HFF-Myc (cell line): ENCODE data around the gene RIPK3.

Source experiments
- DNase-seq: peaks from one replicate; pipeline ENCODE4 v3.0.0-alpha.2; 2011; ENCODE audit warnings: low read depth; ENCODE audit errors: extremely low read depth
- H3K4me3 ChIP-seq: replicated peaks from 2 replicates; pipeline ENCODE4 v1.5.1; 2011; ENCODE audit warnings: low read depth, mild to moderate bottlenecking, control low read depth, low read length
- CTCF ChIP-seq: IDR thresholded peaks from 2 replicates; pipeline ENCODE4 v1.5.1; 2012; ENCODE audit warnings: mild to moderate bottlenecking, low read depth, low read length, control low read depth; ENCODE audit errors: missing control alignments

The RIPK3 gene

DNA sequence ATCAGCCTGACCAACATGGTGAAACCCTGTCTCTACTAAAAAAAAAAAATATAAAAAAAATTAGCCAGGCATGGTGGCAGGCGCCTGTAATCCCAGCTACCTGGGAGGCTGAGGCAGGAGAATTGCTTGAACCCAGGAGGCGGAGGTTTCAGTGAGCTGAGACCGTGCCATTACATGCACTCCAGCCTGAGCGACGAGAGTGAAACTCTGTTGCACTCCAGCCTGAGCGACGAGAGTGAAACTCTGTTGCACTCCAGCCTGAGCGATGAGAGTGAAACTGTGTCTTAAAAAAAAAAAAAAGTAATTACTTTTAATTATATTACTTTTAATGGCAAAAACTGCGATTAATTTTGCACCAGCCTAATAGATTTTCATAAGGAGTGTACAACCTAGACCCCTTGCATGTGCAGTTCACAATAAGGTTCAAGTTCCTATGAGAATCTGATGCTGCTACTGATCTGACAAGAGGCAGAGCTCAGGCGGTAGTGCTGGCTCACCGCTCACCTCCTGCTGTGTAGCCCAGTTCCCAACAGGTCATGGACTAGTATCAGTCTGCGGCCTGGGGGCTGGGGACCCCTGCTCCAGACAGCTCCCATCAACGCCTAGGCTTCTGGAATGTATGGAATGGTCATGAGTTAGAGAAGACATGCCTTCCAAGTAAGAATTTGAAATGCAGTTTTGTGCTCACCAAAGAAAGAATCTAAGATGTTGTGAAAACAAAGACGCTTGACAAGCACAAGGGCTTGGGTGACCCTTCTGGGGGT, 18.4 kb downstream of the RIPK3 start:
- no peak for DNase-seq
- no peak for TF ChIP-seq CTCF
- no peak overlapping the region for H3K4me3 ChIP-seq

GRCh38 chr14:24317141-24317928, 22.5 kb downstream of the RIPK3 start:
- no peak overlapping the region for H3K4me3 ChIP-seq
- TF ChIP-seq CTCF: no peak
- DNase-seq: no peak

GRCh38 chr14:24316597-24316950, 23.2 kb downstream of the RIPK3 start:
- TF ChIP-seq CTCF: no peak
- no peak for DNase-seq

DNA sequence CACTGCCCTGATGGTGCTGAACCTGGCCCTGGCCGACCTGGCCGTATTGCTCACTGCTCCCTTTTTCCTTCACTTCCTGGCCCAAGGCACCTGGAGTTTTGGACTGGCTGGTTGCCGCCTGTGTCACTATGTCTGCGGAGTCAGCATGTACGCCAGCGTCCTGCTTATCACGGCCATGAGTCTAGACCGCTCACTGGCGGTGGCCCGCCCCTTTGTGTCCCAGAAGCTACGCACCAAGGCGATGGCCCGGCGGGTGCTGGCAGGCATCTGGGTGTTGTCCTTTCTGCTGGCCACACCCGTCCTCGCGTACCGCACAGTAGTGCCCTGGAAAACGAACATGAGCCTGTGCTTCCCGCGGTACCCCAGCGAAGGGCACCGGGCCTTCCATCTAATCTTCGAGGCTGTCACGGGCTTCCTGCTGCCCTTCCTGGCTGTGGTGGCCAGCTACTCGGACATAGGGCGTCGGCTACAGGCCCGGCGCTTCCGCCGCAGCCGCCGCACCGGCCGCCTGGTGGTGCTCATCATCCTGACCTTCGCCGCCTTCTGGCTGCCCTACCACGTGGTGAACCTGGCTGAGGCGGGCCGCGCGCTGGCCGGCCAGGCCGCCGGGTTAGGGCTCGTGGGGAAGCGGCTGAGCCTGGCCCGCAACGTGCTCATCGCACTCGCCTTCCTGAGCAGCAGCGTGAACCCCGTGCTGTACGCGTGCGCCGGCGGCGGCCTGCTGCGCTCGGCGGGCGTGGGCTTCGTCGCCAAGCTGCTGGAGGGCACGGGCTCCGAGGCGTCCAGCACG, 23.8 kb downstream of the RIPK3 start:
- DNase-seq: no peak
- no peak overlapping the region for H3K4me3 ChIP-seq
- TF ChIP-seq CTCF: no peak

More at GRCh38 chr14:24316597-24316950, 23.2 kb downstream of the RIPK3 start:
- no peak overlapping the region for H3K4me3 ChIP-seq

DNA sequence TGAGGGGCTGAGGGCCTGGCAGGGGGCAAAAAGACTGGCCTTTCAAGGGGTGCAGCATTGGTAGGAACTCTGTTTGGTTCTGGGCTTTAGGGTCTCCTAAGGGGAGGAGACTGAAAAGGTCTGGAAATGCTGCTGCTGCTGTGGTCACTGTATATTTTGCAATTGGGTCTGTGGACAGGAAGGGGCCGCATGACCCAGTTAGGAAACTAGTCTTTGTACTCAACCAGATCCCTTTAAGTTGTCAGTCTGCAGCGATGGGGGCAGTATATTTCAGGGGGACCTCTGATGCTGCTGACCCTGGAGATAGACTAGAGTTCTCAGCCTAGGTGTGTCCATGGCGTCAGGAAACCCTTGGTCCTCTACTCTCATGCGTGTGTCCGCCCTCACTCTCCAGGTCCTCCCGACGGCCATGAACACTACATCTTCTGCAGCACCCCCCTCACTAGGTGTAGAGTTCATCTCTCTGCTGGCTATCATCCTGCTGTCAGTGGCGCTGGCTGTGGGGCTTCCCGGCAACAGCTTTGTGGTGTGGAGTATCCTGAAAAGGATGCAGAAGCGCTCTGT, 24.5 kb downstream of the RIPK3 start:
- no peak for DNase-seq
- TF ChIP-seq CTCF: no peak
- no peak overlapping the region for H3K4me3 ChIP-seq

DNA sequence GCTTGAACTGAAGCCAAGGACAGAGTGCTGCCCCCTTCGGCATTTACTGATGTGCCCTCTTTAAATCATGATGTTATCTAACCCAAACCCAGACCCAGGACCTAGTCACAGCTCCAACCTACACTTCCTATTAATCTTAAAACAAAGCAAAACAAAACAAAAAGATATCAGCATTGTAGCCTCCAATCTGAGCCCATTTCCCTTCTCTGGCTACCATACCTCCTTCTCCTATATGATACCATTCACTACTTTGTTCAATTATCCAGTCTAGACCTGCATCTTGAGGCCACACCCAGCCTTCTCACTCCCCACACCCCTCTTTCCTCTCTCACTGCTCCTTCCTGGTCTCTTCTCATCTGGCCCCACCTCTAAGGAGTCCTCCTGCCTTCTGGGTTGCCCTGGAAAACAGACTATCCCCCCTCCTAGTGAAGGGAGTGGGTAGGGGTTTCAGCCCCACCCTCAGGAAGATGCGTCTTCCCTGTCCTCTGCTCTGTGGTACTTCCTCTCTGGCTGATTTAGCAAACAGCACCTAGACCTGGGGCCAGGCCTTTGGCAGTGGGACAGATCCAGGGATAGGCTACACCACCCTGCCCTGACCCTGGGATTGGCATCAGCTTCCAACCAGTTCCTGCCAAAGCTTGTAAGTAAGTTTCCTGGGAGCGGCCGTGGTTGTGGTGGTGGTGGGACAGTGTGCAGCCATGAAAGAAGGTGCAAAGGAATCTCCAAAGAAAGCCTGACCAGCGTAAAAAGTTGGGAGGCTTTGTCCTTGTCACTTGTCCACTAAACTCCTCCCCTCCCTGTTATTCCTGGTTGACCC, 25.2 kb downstream of the RIPK3 start:
- H3K4me3 ChIP-seq: no peak overlapping the region
- DNase-seq: no peak
- TF ChIP-seq CTCF: no peak
